Daoy (cell line): Measurements from ENCODE around the gene PRR22. TPM values are rescaled to one million over a fixed set of nuclear protein-coding genes. Genes with fewer than 3 reads are reported as not detected.
"Not testable (repeated sequence)": the region's sequence is repeated elsewhere in the genome, so short reads cannot be mapped to it uniquely, and the experiment has no call there.

ENCODE experiments used
- DNase-seq: peaks from one replicate; pipeline ENCODE4 v3.0.0-alpha.2; 2015; ENCODE audit warnings: low read depth
- total RNA-seq: library from RNA; depleted of rRNA; stranded (reverse); fragments of >200 nt; shearing (Covaris generic); gene quantifications from 2 replicates; pipeline ENCODE4 v1.2.3, GENCODE V29; 2014; rRNA removed

The PRR22 gene
- total RNA-seq, 1 experiment from 2014 or later = 3.7 TPM

DNA sequence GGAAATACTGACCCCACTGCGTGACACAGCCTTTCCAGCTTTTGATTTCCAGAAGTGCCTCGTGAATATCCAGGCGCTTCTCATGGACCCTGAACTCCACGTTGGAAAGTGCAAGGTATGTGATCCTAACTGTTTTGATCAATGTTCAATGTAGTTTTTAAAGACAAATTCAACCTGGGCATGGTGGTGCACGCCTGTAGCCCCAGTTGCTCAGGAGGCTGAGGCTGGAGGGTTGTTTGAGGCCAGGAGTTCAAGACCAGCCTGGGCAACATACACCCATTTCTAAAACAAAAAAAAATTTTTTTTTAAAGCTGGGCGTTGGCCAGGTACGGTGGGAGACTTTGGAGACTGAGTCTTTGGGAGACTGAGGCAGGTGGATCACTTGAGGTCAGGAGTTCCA lies 32.8 kb downstream of the PRR22 start:
- no peak for DNase-seq

DNA sequence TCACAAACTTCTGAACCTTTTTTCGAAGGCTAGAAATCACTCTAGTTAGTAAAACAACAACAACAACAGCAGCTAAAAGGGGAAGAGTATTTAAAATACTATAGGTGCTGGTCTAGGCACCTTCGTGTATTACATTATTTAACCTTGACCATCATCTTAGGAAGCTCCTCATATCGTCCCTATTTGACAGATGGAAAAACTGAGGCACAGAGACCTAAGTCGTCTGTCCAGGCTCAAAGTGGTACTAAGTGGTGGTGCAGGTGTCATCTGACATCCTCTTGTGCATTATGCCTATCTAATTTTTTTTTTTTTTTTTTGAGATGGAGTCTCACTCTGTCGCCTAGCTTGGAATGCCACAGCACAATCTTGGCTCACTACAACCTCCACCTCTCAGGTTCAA lies 35.0 kb downstream of the PRR22 start:
- no peak for DNase-seq

DNA sequence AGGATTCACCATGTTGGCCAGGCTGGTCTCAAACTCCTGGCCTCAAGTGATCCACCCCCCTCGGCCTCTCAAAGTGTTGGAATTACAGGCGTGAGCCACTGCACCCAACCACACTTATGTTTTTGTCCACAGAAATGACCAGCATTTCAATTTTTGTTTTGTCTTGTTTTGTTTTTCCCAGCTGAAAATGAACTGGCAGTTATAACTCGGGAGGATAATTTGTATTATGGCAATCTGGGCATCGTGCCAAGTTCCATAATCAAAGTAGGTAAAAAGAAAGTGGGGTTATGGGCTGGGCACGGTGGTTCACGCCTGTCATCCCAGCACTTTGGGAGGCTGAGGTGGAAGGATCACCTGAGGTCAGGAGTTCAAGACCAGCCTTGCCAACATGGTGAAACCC lies 35.6 kb downstream of the PRR22 start:
- not testable (repeated sequence) for DNase-seq

DNA sequence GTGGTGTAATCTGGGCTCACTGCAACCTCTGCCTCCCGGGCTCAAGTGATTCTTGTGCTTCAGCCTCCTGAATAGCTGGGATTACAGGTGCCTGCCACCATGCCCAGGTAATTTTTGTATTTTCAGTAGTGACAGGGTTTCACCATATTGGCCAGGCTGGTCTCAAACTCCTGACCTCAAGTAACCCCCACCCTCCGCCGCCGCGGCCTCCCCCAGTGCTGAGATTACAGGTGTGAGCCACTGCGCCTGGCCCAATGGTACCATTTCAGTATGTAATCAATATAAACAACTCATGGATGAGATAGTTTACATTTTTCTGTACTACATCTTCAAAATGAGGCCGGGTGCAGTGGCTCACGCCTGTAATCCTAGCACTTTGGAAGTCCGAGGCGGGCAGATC lies 39.5 kb downstream of the PRR22 start:
- DNase-seq = not testable (repeated sequence)

DNA sequence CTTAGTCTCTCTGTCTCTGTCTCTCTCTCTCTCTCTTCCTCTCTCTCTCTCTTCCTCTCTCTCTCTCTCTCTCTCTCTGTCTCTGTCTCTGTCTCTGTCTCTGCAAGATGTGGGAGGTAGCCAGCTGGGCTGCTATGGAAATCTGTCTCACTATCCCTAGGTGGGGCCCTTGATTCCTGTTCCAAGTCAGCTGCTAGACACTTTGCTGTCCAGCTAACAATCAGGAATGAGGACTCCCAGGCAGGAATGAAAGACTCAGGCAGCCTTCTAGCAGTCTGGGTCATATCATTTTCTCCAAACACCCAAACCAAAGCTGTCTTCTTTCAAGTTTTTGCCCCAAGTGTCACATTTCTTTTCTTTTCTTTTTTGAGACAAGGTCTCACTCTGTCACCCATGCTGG lies 40.9 kb downstream of the PRR22 start:
- no peak for DNase-seq

DNA sequence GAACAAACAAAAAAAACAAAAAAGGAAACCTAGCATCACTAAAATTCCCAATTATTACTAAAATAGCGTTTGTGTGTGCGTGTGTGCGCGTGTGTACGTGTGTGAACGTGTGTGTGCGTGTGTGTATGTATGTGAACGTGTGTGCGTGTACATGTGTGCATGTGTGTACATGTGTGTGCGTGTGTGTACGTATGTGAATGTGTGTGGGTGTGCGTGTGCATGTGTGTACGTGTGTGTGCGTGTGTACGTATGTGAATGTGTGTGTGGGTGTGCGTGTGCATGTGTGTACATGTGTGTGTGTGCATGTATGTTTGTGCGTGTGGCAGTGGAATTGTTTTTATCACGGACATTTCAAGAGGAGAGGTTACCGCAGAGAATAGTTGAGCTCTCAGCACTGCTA lies 42.5 kb downstream of the PRR22 start:
- DNase-seq = no peak

DNA sequence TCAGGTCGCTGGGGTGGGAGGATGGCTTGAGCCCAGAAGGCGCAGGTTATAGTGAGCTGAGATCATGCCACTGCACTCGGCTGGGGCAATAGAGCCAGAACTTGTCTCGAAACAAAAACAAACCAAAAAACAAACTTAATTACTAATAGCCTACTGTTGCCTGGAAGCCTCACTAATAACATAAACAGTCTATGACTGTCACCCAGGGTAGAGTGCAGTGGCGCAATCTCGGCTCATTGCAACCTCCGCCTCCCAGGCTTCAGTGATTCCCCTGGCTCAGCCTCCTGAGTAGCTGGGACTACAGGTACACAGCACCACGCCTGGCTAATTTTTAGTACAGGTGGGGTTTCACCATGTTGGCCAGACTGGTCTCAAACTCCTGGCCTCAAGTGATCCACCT lies 46.1 kb downstream of the PRR22 start:
- peak; percentile 21 for DNase-seq

DNA sequence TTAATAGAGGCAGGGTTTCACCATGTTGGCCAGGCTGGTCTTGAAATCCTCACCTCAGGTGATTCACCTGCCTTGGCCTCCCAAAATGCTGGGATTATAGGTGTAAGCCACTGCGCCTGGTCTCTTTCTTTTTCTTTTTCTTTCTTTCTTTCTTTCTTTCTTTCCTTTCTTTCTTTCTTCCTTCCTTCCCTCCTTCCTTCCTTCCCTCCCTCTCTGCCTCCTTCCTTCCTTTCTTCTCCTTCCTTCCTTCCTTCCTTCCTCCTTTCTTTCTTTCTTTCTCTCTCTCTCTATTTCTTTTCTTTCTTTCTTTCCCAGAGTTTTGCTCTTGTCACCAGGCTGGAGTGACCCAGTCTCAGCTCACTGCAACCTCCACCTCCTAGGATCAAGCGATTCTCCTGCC lies 51.4 kb downstream of the PRR22 start:
- DNase-seq = not testable (repeated sequence)

Other genes with a start within 250 kb of the PRR22 start
- gene TINCR, start 216.8 kb downstream of the PRR22 start, total RNA-seq = 0.12 and 0.40 TPM in 2 replicates
- 29.7 and 32.4 TPM in 2 replicates for gene SAFB2, start 162.0 kb downstream of the PRR22 start, total RNA-seq
- 47.0 and 57.0 TPM in 2 replicates for gene SAFB, start 161.7 kb downstream of the PRR22 start, total RNA-seq
- gene MICOS13, start 104.2 kb downstream of the PRR22 start, total RNA-seq = 70.3 and 76.2 TPM in 2 replicates
- gene HSD11B1L, start 103.7 kb downstream of the PRR22 start, total RNA-seq = 2.2 and 6.3 TPM in 2 replicates
- gene RPL36, start 94.5 kb downstream of the PRR22 start, total RNA-seq = 845 and 864 TPM in 2 replicates
- gene LONP1, start 64.6 kb downstream of the PRR22 start, total RNA-seq = 65.1 and 81.0 TPM in 2 replicates
- gene CATSPERD, start 64.1 kb downstream of the PRR22 start, total RNA-seq = not detected in 2 replicates
- gene DUS3L, start 6.4 kb upstream of the PRR22 start, total RNA-seq = 84.5 and 95.7 TPM in 2 replicates
- gene NRTN, start 20.3 kb upstream of the PRR22 start, total RNA-seq = 0.11 and 0.24 TPM in 2 replicates
- not detected in 2 replicates for gene FUT6, start 55.0 kb upstream of the PRR22 start, total RNA-seq
- not detected in 2 replicates for gene FUT3, start 66.7 kb upstream of the PRR22 start, total RNA-seq
- gene FUT5, start 85.8 kb upstream of the PRR22 start, total RNA-seq = not detected in 2 replicates
- gene NDUFA11, start 119.0 kb upstream of the PRR22 start, total RNA-seq = 354 and 408 TPM in 2 replicates
- gene VMAC, start 120.1 kb upstream of the PRR22 start, total RNA-seq = 0.89 and 1.7 TPM in 2 replicates
- gene CAPS, start 129.5 kb upstream of the PRR22 start, total RNA-seq = 1.6 and 1.8 TPM in 2 replicates
- gene RANBP3, start 193.4 kb upstream of the PRR22 start, total RNA-seq = 64.5 and 83.0 TPM in 2 replicates